GF-D8 (cell line): ENCODE results near the gene ISG15.
"Not testable (repeated sequence)": the region's sequence is repeated elsewhere in the genome, so short reads cannot be mapped to it uniquely, and the experiment has no call there.

Experiments used
- DNase-seq: peaks from one replicate; lab custom pipeline; 2025; lab: John Stamatoyannopoulos, UW

The ISG15 gene

DNA sequence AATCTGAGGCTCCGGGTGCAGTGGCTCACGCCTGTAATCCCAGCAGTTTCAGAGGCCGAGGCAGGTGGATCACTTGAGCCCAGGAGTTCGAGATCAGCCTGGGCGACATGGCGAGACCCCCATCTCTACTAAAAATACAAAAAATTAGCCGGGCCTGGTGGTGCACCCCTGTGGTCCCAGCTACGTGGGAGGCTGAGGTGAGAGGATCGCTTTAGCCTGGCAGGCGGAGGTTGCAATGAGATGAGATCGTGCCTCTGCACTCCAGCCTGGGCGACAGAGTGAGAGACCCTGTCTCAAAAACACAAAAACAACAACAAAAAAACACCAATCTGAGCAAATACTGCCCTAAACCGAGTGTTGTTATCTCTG is 577 bp upstream of the ISG15 start:
- not testable (repeated sequence) for DNase-seq

DNA sequence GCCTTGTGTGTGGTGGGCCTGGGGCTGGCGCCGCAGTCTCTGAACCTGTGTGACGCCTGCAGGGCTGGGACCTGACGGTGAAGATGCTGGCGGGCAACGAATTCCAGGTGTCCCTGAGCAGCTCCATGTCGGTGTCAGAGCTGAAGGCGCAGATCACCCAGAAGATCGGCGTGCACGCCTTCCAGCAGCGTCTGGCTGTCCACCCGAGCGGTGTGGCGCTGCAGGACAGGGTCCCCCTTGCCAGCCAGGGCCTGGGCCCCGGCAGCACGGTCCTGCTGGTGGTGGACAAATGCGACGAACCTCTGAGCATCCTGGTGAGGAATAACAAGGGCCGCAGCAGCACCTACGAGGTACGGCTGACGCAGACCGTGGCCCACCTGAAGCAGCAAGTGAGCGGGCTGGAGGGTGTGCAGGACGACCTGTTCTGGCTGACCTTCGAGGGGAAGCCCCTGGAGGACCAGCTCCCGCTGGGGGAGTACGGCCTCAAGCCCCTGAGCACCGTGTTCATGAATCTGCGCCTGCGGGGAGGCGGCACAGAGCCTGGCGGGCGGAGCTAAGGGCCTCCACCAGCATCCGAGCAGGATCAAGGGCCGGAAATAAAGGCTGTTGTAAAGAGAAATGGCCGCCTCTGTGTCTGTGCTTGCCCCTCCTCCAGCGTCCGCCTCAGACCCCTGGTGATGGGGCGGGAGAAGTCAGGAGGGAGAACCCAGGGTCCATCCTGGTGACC is 788 bp downstream of the ISG15 start:
- DNase-seq: no peak

DNA sequence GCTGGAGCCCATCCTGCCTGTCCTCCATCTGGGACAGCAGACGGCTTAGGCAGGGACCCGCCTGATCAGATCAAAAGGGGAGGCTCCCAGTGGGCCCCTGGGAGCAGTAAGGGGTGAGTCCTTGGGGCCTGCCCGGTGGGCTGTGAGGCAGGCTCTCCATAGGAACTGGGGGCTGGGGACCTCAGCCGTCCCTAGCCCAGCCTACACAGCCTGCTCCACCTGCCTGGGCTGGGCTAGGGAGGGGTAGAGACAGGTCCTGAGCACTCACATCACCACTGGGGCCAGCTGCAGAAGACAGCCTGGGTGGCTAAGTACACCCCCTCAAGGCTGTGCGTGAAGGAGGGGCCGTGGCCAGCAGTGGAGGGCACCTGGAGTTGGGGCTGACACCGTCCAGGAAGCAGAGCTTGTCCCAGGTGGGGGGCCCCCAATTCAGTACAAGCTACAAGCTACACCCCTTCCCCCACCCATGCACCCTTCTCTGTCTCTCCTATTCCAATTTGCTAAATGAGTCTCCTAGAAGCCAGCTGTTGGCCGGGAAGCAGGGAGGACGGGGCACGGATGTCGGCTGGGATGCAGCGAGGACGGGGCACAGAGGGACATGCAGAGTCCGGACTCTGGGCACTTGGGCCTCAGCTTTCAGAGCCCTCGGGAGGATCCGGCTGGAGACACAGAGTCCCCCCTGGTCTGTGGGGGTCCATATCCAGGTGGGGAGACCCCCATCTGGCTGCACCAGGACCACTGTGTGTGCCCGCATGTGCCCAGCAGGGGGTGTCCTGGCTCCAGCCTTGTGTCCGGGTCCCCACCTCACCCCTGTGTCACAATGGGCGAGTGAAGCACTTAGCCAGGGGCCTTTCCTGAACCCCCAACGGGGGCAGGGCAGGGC is 1.7 kb downstream of the ISG15 start:
- no peak for DNase-seq

DNA sequence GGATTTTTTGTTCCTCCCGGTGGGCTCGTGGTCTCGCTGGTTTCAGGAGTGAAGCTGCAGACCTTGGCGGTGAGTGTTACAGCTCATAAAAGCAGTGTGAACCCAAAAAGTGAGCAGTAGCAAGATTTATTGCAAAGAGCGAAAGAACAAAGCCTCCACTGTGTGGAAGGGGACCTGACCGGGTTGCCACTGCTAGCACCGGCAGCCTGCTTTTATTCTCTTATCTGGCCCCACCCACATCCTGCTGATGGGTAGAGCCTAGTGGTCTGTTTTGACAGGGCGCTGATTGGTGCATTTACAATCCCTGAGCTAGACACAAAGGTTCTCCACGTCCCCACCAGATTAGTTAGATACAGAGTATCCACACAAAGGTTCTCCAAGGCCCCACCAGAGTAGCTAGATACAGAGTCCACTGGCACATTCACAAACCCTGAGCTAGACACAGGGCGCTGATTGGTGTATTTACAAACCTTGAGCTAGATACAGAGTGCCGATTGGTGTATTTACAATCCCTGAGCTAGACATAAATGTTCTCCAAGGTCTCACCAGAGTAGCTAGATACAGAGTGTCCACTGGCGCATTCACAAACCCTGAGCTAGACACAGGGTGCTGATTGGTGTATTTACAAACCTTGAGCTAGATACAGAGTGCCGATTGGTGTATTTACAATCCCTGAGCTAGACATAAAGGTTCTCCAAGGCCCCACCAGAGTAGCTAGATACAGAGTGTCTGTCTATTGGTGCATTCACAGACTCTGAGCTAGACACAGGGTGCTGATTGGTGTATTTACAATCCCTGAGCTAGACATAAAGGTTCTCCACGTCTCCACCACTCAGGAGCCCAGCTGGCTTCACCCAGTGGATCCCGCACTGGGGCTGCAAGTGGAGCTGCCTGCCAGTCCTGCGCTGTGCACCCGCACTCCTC is 4.4 kb downstream of the ISG15 start:
- DNase-seq: not testable (repeated sequence)

DNA sequence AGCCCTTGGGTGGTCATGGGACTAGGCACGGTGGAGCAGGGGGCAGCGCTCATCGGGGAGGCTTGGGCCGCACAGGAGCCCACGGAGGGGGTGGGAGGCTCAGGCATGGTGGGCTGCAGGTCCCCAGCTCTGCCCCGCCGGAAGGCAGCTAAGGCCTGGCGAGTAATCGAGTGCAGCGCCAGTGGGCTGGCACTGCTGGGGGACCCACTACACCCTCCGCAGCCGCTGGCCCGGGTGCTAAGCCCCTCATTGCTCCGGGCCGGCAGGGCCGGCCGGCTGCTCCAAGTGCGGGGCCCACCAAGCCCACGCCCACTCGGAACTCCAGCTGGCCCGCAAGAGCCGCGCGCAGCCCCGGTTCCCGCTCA is 5.0 kb downstream of the ISG15 start:
- DNase-seq: not testable (repeated sequence)

DNA sequence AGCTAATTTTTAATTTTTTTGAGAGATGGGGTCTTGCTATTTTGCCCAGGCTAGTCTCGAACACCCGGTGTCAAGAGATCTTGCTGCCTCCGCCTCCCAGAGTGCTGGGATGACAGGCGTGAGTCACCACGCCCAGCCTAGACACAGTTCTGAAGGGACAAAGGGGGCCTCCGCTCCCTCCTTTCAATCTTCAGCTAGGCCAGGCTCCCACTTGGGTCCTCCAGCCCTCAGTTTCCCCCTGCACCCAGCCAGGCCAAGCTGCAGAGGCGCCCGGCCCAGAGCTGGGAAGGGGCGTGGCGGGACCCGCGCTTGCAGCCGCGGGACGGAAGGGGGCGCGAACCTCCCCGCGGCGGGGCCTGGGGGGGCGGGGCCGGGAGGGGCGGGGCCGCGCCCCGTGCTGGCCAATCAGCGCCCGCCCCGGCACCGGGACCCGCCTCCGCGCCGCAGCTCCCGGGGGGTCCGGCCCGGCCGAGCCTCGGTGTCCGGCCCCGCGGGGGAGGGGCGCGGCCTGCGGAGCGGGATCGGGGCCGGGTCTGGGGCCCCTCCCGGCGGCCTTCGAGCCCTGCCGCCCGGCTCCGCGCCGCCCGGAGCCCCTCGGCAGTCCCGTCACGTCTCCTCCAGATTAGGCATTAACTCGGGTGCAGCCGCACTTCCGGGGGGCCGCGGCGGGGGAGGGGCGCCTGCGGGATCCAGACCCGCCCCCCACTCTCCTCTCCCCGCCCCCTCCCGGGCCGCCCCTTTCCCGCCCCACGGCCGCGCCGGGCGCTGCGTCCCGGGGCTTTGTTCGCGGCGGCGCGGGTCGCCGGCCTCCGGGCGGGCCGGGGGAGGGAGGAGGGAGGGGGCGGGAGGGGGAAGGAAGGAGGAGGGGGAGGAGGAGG is 6.1 kb downstream of the ISG15 start:
- DNase-seq: peak; percentile 21

DNA sequence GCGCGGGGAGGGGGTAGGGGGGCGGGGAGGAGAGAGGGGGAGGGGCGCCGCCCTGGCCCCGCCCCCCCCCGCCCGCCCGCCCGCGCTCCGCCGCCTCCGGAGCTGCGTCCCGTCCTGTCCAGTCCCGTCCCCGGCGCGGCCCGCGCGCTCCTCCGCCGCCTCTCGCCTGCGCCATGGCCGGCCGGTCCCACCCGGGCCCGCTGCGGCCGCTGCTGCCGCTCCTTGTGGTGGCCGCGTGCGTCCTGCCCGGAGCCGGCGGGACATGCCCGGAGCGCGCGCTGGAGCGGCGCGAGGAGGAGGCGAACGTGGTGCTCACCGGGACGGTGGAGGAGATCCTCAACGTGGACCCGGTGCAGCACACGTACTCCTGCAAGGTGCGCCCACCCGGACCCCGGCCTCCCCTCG is 6.7 kb downstream of the ISG15 start, which contains the start of gene AGRN:
Gene AGRN (plus strand): TSS at position 121 of the 405 bp plus-strand sequence. CDS start 53 bp downstream, at position 174.
- DNase-seq: no peak

DNA sequence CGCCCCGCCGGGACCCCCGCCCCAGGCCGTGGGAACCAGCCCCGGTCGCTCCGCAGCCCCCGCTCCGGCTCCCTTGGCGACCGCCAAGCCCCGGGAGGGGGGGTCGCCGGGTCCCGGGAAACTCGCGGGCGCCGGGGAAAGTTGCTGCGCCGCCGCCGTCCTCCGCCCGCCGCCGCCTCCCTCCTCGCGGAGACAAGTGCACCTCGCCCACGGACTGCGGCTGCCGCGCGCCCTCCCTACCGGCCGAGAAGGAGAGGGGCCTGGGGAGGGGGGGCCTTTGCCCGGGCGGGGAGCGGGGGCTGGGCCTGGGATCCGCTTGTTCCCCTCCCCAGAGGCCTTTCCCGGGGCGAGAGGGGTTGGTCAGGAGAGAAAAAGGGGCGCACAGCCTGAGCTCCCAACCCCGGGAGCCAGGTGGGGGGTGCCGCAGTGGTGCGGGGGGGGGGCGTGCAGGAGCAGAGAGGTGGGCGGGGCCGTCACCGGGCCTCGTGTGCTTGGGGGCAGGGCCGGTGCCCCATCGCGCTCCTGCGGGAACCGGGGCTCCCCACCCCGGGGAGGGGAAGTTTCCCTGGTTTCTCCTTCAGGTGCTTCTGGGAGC is 7.2 kb downstream of the ISG15 start:
- DNase-seq: no peak

DNA sequence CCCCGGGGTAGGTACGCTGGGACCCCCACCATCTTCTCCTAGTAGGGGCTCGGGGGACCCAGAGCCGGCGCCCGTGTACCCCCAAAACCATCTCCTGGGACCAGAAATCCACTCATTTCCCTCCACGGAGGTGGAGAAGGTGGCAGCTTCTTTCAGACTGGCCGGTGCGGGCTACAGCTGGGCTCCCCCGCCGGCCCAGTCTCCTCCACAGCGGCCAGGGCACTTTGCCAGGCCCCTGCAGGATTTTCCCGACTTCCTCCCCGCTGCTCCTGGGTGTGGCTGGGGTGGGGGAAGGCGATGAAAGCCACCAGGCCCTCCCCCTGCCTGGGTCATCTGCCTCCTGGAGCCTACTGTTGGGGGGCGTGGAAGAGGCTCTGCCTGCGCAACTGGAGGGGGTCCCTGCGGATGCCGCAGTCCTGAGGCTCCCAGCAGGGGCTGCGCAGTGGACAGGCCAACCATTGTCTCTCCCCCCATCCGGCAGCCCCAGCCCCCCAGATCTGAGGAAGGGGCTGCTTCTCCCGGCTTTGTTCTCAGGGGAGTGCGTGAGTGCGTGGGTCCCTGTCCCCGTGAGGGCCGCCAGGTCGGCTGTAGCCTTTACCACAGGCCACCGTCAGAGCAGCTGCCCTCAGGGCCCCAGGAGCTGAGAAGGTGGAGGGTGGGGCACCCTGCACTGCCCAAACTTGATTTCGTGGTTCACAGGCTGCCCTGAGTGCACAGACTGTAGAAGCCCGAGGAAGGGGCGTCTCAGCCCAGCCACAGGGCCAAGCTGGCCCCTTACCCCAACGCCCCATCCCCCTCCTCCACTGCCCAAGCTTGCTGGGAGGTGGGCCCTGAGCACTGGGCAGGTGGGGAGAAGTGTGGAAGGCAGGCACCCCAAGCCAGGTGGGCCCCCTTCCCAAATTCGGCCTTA is 8.0 kb downstream of the ISG15 start:
- DNase-seq: no peak

DNA sequence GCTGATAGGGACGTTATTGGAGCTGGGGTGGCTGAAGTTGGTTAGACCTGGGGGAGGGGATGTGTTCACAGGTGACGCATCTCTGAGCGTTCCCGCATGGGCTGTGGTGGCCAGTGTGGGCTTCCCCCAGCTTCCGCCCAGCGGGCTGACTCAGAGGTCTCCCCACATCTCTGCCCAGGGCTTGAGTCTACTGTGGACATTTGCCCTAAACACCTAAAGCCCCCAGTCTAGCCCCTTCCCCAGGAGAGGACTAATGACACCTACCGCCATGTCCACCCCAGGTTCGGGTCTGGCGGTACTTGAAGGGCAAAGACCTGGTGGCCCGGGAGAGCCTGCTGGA is 8.6 kb downstream of the ISG15 start:
- no peak for DNase-seq

DNA sequence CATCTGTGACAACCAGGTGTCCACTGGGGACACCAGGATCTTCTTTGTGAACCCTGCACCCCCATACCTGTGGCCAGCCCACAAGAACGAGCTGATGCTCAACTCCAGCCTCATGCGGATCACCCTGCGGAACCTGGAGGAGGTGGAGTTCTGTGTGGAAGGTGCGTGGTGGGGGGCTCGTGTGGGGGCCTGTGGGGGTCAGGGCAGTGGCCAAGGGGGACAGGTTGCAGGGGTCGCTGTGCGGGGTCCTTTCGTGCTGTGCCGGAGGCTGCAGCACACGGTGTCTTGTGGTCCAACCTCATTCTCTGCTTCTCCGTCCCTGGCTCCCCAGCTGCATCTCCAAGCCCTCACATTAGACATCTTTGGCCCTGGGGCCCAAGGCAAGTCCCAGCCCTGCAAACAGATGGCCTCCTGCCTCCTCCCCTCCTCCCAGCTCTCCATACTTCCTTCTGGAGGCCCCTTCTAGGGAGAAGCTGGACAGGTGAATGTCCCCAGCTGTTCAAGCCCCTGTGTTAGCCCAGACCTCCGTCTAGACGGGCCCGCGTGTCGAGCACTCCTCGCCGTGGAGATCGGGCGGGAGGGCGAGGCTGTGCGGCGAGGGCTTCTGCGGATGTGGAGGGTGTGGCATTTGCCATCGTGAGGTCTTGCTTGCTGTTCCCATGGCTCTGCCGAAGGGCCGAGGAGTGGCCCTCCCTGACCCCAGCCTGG is 9.2 kb downstream of the ISG15 start:
- DNase-seq: no peak

DNA sequence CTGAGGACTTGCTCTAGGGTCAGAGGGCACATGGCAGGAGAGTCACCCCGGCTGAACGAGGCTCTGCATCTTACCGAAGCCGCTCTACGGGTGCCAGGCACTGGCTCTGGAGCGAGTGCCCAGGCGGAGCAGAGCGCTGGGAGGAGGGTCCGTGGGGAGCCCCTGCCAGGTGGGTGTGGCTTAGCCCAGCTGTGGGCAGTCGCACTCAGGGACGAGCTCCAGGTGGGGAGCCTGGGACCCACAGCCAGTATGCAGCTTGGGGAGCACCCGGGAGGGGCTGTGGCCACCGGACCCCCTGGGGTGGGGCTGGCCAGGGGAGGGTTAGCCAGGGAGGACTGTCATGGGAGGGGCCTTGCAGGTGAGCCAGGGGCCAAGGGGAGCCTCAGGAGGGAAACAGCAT is 10.4 kb downstream of the ISG15 start:
- DNase-seq: no peak

DNA sequence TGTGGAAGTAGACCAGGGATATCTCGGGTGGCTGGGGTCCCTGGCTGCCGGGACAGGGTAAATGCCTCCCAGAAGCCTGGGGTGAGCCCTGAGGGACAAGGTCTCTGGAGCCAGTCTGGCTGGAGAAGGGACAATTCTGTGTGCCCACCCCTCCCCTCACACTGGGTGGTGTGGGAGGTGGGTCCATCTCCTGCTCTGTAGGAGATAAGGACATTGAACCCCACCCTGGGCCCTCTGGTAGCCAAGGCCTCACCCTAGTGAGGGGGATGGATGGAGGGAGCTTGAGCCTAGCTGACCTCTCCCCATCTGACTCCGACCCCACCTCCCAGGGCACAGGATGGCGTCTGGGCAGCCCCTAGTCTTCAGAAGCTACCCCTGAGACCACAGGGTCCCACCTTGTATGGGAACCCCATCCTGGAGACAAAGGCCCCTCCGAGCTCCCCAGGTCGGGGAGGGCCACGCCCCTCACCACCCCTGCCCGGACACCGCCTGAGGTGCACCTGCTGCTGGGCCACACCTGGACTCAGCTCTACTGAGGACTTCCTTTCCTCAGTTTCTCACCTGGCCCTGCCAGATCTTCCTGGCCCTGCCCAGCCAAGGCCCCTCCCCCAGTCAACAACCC is 11.0 kb downstream of the ISG15 start:
- DNase-seq: no peak

DNA sequence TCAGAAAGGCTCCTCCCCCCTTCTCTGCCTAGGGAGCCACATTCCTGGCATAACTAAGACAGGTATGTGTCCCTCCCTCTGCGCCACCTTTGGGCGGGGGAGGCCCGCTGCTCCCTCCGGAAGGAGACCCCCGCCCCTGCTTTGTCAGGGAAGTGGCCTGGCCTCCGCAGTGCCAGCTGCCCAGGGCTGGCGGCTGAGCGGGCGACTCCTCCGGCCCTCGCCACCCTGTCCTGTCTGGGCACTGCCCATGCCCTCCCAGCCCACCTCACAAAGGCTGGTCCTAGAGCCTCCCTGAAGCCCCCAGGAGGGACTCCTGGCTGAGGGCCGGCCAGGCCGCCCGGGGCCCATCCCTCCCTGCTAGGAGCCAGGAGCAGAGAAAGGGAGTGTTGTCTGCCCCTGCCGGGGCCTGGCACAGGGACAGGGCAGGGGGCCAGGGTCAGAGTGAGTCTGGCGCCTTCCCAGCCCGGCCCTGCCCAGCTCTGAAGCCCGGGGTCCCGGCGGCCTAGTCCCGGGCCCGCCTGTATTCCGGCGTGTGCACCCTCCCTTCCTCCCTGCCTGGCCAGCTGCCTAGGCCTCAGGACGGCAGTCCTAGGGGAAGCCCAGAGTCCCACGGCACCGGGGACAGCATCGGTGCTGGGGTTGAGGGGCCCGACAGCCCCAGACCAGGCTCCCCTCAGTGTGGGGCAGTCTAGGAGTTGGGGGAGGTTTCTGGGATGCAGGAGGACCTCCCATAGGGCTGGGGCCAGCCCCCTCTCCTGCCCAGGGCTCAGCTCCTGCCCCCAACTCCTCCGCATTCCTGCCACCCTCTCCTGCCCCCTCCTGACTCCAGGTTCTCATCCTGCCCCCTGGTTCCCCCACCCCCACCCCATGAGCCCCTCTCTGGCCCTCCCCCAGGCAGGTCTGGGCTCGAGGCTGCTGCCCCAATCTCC is 11.7 kb downstream of the ISG15 start:
- no peak for DNase-seq

DNA sequence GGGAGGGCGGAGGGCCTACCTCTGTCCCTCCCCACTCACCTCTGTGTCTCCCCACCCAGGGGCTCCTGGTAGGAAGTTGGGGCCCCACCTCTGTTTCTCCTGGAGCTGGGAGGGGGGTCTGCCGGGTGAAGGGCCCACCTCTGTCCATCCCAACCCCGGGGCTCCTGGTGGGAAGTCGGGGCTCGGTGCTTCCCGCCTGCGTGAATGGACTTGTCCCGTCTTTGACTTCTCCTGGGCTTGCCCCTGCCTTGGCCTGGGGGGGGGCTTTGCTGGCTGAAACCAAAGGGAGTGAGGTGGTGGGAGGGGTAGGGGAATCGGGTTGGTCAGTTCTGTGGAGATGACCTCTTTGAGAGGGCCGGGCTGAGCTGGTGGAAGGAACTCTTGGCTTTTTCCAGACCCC is 12.4 kb downstream of the ISG15 start:
- no peak for DNase-seq

DNA sequence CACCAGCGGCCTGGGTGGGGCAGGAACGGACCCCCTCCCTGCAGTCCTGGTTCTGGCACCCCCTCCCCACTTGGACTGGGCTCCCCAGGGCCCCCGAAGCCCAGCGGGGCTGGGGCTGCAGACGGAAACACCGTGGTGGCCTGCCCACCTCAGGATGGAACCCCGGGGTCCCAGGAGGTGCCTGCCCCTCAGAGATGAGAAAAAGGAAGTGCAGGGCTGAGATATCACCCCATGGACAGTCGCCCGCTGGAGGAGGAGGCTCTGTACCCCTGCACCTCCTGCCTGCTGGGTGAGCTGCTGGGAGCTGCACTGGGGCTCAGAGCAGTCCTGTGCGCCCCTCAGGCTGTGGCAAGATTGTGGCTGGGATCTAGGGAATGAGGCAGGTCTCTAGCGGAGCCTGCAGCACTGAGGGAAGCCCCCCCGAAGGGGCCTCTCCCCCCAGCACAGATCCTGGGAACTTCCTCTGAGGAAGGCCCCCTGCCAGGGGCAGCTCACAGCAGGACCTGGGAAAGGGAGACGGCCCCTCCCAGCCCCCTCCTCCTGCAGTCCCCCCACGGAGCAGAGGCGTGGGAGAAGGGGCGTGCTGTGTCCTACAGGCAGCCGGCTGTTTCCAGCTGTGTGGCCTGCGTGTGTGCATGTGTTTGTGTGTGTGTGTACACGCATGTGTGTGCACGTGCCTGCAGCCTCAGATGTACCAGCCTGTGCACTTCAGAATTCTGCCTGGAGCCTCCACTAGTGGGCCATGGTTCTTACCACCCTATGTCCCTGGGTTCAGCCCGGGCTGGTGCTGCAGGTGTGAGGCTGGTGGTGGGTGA is 13.5 kb downstream of the ISG15 start:
- DNase-seq: no peak

DNA sequence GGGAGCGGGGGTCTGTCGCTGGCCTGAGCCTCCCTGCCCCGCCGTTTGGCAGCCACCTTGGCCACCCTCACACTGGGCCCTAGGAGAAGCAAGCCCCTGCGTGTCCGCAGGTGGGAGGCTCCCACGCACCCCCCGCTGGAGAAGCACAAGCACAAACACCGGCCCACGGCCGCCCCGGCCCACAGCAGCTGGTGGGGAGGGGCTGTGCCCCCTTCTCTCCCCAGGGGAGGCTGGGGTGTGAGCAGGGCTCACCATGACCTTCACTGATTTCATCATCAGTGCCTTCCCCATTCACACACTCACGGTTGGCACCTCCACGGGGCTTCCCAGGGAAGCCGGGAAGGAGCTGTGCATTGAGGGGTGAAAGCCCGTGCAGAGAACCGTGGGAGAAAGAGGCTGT is 14.5 kb downstream of the ISG15 start:
- no peak for DNase-seq
